Measurements from ENCODE around the gene ANXA11. TPM values are rescaled to one million over a fixed set of nuclear protein-coding genes. Genes with fewer than 3 reads are reported as not detected.

Gene ANXA11
- total RNA-seq, 2 donors from 2014 or later = 158 to 174 TPM

DNA sequence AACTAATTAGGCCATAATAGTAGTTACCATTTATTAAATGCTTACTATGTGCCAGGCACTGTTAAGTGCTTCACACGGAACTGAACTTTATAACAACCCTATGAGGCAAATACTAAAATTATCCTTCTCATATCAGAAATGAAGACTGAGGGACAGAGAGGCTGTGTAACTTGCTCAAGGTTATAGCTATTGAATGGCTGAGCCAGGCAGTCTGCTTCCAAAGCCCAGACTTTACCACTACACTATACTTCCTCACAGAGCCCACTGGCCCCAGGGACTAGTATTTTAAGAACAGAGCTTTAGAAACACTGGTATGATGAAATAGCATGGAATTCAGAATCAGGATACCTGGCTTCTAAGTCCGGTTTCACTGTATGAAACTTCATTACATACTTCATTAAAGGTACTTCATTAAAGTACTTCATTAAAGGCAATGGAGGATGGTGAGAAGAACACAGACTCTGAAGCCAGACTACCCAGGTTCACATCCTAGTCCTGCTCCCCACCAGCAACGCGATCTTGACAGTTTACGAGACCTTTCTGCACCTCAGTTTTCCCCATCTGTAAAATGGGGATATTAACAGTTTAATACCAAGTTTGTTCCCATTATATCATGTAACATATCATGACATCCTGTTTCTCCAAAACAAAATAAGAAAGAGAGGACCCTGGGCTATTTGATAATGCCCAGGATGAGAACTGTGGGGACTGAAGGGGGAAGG lies 19.6 kb downstream of the ANXA11 start:
- Histone ChIP-seq H3K4me1 (replicated peaks) (no peaks in the 10 kb centered on the region), H3K27ac (no peak overlapping the region)

DNA sequence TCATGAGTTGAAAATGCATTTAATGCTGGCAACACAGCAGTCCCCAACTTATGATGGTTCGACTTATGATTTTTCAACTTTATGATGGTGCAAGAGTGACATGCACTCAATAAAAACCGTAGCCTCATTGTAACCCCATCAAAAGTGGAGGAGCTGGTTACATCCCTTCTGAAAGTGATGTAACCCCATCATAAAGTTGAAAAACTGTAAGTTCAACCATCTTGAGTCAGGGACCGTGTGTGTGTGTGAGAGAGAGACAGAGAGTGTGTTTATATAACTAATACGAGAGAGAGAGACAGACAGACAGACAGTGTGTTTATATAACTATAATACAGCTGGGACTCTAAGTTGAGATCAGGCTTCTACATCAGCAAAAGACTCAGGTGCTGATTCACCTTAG lies 21.0 kb downstream of the ANXA11 start:
- no peak overlapping the region for H3K4me3 ChIP-seq
- WGBS = 42% methylated on average over 4 of the region's 4 CpGs

More for the DNA sequence above, 19.6 kb downstream of the ANXA11 start:
- no peaks in the 10 kb centered on the region for H3K36me3 ChIP-seq
- no peak overlapping the region for H3K4me3 ChIP-seq
- no peak for DNase-seq (ENCODE audit: low spot score)
- intact Hi-C loops (cut with DNase I) = no loop called here
- 88% methylated on average over 5 of the region's 5 CpGs for WGBS
- H3K9me3 ChIP-seq = no peaks in the 10 kb centered on the region
- H3K27me3 ChIP-seq (replicated peaks; ENCODE audit: insufficient read depth) = no peaks in the 10 kb centered on the region
- TF ChIP-seq POLR2AphosphoS5 (IDR thresholded peaks at IDR 0.05) = no peak
- TF ChIP-seq, protein P1, sequence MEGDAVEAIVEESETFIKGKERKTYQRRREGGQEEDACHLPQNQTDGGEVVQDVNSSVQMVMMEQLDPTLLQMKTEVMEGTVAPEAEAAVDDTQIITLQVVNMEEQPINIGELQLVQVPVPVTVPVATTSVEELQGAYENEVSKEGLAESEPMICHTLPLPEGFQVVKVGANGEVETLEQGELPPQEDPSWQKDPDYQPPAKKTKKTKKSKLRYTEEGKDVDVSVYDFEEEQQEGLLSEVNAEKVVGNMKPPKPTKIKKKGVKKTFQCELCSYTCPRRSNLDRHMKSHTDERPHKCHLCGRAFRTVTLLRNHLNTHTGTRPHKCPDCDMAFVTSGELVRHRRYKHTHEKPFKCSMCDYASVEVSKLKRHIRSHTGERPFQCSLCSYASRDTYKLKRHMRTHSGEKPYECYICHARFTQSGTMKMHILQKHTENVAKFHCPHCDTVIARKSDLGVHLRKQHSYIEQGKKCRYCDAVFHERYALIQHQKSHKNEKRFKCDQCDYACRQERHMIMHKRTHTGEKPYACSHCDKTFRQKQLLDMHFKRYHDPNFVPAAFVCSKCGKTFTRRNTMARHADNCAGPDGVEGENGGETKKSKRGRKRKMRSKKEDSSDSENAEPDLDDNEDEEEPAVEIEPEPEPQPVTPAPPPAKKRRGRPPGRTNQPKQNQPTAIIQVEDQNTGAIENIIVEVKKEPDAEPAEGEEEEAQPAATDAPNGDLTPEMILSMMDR (IDR thresholded peaks at IDR 0.05) = no peak
- no peak for TF ChIP-seq POLR2A (IDR thresholded peaks at IDR 0.05)

DNA sequence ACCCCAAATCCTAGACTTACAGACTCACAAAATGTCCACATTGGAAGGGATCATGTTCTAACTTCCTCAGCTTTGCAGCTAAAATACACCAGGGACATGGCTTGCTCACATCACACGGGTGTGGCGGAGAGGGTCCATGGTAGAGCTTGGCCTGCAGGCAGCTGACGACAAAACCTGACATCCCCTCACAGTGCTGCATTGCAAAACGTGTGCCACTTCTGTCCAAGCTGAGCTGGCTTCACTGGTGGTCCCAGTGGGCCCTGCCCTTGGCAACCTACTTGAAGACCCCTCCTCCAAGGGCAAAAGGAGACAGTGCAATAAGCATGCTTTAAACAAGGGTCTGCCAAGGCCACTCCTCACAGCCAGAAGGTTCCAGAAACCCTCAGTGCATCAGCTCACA lies 21.9 kb downstream of the ANXA11 start:
- Histone ChIP-seq H3K9me3 (no peaks in the 10 kb centered on the region), H3K27me3 (replicated peaks; ENCODE audit: insufficient read depth) (no peaks in the 10 kb centered on the region), H3K4me3 (no peak overlapping the region), H3K4me1 (replicated peaks) (no peaks in the 10 kb centered on the region), H3K36me3 (no peaks in the 10 kb centered on the region), H3K27ac (no peak overlapping the region)
- intact Hi-C loops (cut with DNase I) = no loop called here
- 95% methylated on average over 4 of the region's 4 CpGs for WGBS
- no peak for TF ChIP-seq POLR2AphosphoS5 (IDR thresholded peaks at IDR 0.05)
- TF ChIP-seq POLR2A (IDR thresholded peaks at IDR 0.05) = no peak
- TF ChIP-seq, protein P1 (IDR thresholded peaks at IDR 0.05) = no peak
- no peak for DNase-seq (ENCODE audit: low spot score)

More for the DNA sequence above, 21.0 kb downstream of the ANXA11 start:
- Histone ChIP-seq H3K27ac (no peak overlapping the region), H3K4me1 (replicated peaks) (no peaks in the 10 kb centered on the region), H3K36me3 (no peaks in the 10 kb centered on the region), H3K9me3 (no peaks in the 10 kb centered on the region), H3K27me3 (replicated peaks; ENCODE audit: insufficient read depth) (no peaks in the 10 kb centered on the region)
- intact Hi-C loops (cut with DNase I) = no loop called here
- TF ChIP-seq POLR2AphosphoS5 (IDR thresholded peaks at IDR 0.05) = no peak
- TF ChIP-seq POLR2A (IDR thresholded peaks at IDR 0.05) = no peak
- TF ChIP-seq, protein P1 (IDR thresholded peaks at IDR 0.05) = no peak
- no peak for DNase-seq (ENCODE audit: low spot score)

DNA sequence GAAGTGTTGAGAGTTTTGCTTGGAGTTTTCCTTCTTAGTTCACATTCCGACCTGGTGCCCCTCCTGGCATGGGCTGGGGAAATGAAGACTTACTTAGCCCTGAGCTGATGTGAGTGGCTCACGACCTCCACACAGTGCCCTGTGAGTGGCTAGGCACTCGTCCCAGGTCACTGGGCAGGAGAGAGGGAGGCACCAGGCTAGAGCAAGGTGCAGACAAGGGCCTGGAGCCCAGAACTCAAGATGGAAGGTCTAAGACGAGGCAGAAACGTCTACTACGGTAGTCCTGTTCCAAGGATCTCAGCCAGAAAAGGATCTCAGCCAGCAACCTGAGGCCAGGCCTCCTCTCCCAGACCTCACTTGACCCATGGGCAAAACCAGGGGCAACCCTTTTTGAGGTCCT lies 22.4 kb downstream of the ANXA11 start:
- DNase-seq (ENCODE audit: low spot score) = no peak
- no peaks in the 10 kb centered on the region for H3K27me3 ChIP-seq (replicated peaks; ENCODE audit: insufficient read depth)
- no peak for TF ChIP-seq POLR2AphosphoS5 (IDR thresholded peaks at IDR 0.05)
- TF ChIP-seq, protein P1 (IDR thresholded peaks at IDR 0.05) = no peak
- no peak for TF ChIP-seq POLR2A (IDR thresholded peaks at IDR 0.05)
- H3K9me3 ChIP-seq = no peaks in the 10 kb centered on the region
- WGBS = 73% methylated on average over 6 of the region's 6 CpGs
- H3K4me3 ChIP-seq = no peak overlapping the region
- no peaks in the 10 kb centered on the region for H3K36me3 ChIP-seq
- intact Hi-C loops (cut with DNase I) = no loop called here
- no peak overlapping the region for H3K27ac ChIP-seq
- no peaks in the 10 kb centered on the region for H3K4me1 ChIP-seq (replicated peaks)

Measured in prostate gland (tissue), 2 donors.